Ascending aorta (tissue), 2 donors: ENCODE data around the gene DMD. TPM values are rescaled to one million over a fixed set of nuclear protein-coding genes. Genes with fewer than 3 reads are reported as not detected.

ENCODE experiments used
- DNase-seq, 2 donors: peaks; one replicate each; pipeline ENCODE4 v3.0.0-alpha.2; 2019; ENCODE audit warnings: low spot score in 2 of 2
- H3K27ac ChIP-seq, 2 donors: fragments of 200-600 bp; sonication (generic); one replicate each; pipeline ENCODE4 v1.5.1; 2016 to 2017; ENCODE audit warnings: mild to moderate bottlenecking in 1 of 2
- H3K27me3 ChIP-seq: fragments of 200-600 bp; sonication (generic); one replicate; pipeline ENCODE4 v1.5.1; 2017
- H3K36me3 ChIP-seq, 2 donors: fragments of 200-600 bp; sonication (generic); one replicate each; pipeline ENCODE4 v1.5.1; 2016
- H3K4me1 ChIP-seq, 2 donors: fragments of 200-600 bp; sonication (generic); one replicate each; pipeline ENCODE4 v1.5.1; 2016 to 2017; ENCODE audit warnings: mild to moderate bottlenecking in 1 of 2
- H3K4me3 ChIP-seq, 2 donors: fragments of 200-600 bp; sonication (generic); one replicate each; pipeline ENCODE4 v1.5.1; 2016 to 2017; ENCODE audit warnings: mild to moderate bottlenecking in 1 of 2
- H3K9me3 ChIP-seq, 2 donors: fragments of 200-600 bp; sonication (generic); one replicate each; pipeline ENCODE4 v1.5.1; 2016
- intact Hi-C: fragments of 100-400 bp; cut with DNase I; formaldehyde crosslinking; loops from one replicate; pipeline ENCODE4 v1.15.1; 2023
- total RNA-seq: library from RNA; depleted of rRNA; stranded (reverse); fragments of >200 nt; gene quantifications from one replicate; pipeline ENCODE4 v1.1.0, GENCODE V29; 2016
- TF ChIP-seq, protein P1 (sequence below), 3 experiments: fragments of 200-600 bp in 2 of 3; fragments of 450-650 bp in 1 of 3; sonication (generic) in 2 of 3; IDR thresholded peaks; one replicate each; pipeline ENCODE4 v1.5.1; 2016 to 2019; ENCODE audit warnings: antibody characterized with exemption in 3 of 3, mild to moderate bottlenecking in 1 of 3, moderate library complexity in 1 of 3

DMD gene
- total RNA-seq, 1 donor from 2014 or later = 40.0 TPM

DNA sequence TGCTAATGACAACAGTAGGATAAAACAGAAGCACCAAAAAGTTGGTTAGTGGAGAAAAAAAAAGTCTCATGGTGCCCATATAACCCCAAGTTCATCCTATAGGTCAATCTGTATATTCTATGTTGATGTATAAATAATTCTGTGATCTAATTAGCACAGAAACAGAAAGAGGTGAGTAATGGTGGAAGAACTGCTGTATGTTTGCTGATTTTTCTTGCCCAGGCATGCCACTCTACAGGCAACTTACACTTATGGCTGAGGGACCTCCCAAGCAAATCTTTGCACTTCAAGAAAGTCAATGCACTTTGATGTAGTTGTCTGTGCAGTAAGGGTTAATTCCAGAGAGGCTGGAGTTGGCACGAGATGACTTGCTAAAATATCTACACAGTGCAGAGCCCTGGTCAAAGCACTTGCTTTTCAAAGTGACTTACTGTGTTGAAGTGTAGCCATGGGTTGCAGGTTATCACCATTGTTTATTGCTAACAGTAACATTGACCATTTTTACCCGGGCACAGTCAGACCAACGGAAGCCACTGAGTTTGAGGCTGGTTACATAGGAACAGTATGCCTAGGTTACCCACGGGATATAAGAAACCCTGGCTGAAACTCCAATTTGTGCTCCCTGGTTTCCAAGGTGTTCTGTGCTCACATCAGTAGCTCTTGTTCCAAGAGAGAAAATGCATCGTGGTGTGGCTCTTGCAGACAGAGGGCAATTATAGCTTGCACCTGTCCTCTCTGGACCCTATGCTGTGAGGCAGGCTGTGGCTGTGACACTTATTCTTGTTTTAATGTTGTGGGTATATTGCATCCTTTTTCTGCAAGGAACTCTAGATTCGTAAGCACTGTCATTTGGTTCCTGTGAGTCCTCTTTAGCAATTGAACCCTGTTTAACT is 1998.2 kb downstream of the DMD start:
- Histone ChIP-seq H3K4me1 (no peaks in the 10 kb centered on the region), H3K27ac (no peak overlapping the region), H3K36me3 (no peaks in the 10 kb centered on the region), H3K4me3 (no peak overlapping the region), H3K27me3 (no peaks in the 10 kb centered on the region), H3K9me3 (no peaks in the 10 kb centered on the region)
- DNase-seq = no peak
- TF ChIP-seq, protein P1, sequence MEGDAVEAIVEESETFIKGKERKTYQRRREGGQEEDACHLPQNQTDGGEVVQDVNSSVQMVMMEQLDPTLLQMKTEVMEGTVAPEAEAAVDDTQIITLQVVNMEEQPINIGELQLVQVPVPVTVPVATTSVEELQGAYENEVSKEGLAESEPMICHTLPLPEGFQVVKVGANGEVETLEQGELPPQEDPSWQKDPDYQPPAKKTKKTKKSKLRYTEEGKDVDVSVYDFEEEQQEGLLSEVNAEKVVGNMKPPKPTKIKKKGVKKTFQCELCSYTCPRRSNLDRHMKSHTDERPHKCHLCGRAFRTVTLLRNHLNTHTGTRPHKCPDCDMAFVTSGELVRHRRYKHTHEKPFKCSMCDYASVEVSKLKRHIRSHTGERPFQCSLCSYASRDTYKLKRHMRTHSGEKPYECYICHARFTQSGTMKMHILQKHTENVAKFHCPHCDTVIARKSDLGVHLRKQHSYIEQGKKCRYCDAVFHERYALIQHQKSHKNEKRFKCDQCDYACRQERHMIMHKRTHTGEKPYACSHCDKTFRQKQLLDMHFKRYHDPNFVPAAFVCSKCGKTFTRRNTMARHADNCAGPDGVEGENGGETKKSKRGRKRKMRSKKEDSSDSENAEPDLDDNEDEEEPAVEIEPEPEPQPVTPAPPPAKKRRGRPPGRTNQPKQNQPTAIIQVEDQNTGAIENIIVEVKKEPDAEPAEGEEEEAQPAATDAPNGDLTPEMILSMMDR (IDR thresholded peaks at IDR 0.05) = no peak
- intact Hi-C loops = loop anchor here (5.0 kb wide), 1 partner anchor 444 kb away; no protein-coding TSS in a partner anchor

DNA sequence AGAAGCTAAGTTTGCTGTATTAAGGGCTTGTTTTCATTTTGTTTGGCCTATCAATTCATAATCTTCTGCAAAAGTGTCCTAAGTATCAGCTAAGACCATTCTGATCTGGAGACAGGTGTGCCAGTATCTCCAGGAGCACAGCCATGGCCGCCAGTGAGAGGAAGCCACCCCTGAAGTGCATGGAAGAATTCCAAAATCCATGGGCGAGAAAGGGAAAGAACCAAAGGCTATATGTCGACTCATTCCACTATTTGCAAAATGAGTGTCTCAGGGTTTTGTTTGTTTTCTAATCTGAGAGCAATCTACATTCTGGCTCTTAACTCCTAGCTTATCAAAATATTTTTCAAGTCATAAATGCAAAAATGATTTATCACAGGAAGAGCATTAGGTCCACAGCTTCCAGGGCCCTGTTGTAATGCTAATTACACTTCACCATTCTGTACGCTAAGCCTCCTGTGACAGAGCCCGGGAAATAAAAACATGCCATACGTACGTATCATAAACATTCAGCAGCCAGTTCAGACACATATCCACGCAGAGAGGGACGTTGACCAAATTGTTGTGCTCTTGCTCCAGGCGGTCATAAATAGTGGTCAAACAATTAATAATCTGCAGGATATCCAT is 2002.2 kb downstream of the DMD start:
- TF ChIP-seq, protein P1 (IDR thresholded peaks at IDR 0.05) = no peak
- Histone ChIP-seq H3K9me3 (no peaks in the 10 kb centered on the region), H3K4me1 (no peaks in the 10 kb centered on the region), H3K27ac (no peak overlapping the region), H3K36me3 (no peaks in the 10 kb centered on the region), H3K4me3 (no peak overlapping the region), H3K27me3 (no peaks in the 10 kb centered on the region)
- DNase-seq = no peak
- intact Hi-C loops = no loop called here

GRCh38 chrX:31201503-31201902 is 2009.8 kb downstream of the DMD start:
- H3K9me3 ChIP-seq = no peaks in the 10 kb centered on the region
- no peak overlapping the region for H3K27ac ChIP-seq
- intact Hi-C loops = no loop called here
- H3K4me1 ChIP-seq = no peaks in the 10 kb centered on the region
- H3K36me3 ChIP-seq = no peaks in the 10 kb centered on the region
- H3K4me3 ChIP-seq = no peak overlapping the region
- DNase-seq = no peak
- H3K27me3 ChIP-seq = no peaks in the 10 kb centered on the region
- TF ChIP-seq, protein P1 (IDR thresholded peaks at IDR 0.05) = no peak

GRCh38 chrX:31200430-31200829 is 2010.9 kb downstream of the DMD start:
- no peak for DNase-seq
- intact Hi-C loops = no loop called here
- Histone ChIP-seq H3K27me3 (no peaks in the 10 kb centered on the region), H3K27ac (no peak overlapping the region), H3K4me1 (no peaks in the 10 kb centered on the region), H3K4me3 (no peak overlapping the region), H3K36me3 (no peaks in the 10 kb centered on the region), H3K9me3 (no peaks in the 10 kb centered on the region)
- TF ChIP-seq, protein P1 (IDR thresholded peaks at IDR 0.05) = no peak

- Histone ChIP-seq H3K4me3 (no peak overlapping the region), H3K27ac (no peak overlapping the region), H3K36me3 (no peaks in the 10 kb centered on the region), H3K4me1 (no peaks in the 10 kb centered on the region), H3K27me3 (no peaks in the 10 kb centered on the region), H3K9me3 (no peaks in the 10 kb centered on the region)
- intact Hi-C loops = no loop called here
- no peak for DNase-seq
- TF ChIP-seq, protein P1 (IDR thresholded peaks at IDR 0.05) = no peak
These were observed 2011.6 kb downstream of the DMD start for GRCh38 chrX:31199840-31200114.
